DND-41 (cell line): ENCODE results near the gene NMRAL1.

Experiments
- ATAC-seq: fragments of 200-7000 bp; cut with Tn5 transposase; 3 replicates; pipeline ENCODE4 v1.9.1; 2021; ENCODE audit warnings: low read depth; ENCODE audit not compliant: insufficient read depth
- DNase-seq: peaks from one replicate; pipeline ENCODE4 v3.0.0-alpha.2; 2020
- H2AFZ ChIP-seq: 2 replicates; pipeline ENCODE4 v1.6.0; 2012; ENCODE audit warnings: low read depth, low read length
- H3K27ac ChIP-seq: 2 replicates; pipeline ENCODE4 v1.5.1; 2012; ENCODE audit warnings: low read length, inconsistent platforms
- H3K27me3 ChIP-seq: fragments of 200-600 bp; sonication (generic); 2 replicates; pipeline ENCODE4 v1.6.0; 2012; ENCODE audit warnings: low read length, mild to moderate bottlenecking, inconsistent platforms; ENCODE audit not compliant: insufficient read depth, poor library complexity
- H3K36me3 ChIP-seq: 2 replicates; pipeline ENCODE4 v1.5.1; 2012; ENCODE audit warnings: low read length, inconsistent platforms; ENCODE audit not compliant: insufficient read depth
- H3K4me1 ChIP-seq: 2 replicates; pipeline ENCODE4 v1.5.1; 2012; ENCODE audit warnings: mild to moderate bottlenecking, low read length; ENCODE audit not compliant: insufficient read depth
- H3K4me2 ChIP-seq: 2 replicates; pipeline ENCODE4 v1.6.0; 2012; ENCODE audit warnings: mild to moderate bottlenecking, moderate library complexity, low read length, inconsistent platforms; ENCODE audit not compliant: insufficient read depth
- H3K4me3 ChIP-seq, 2 experiments: fragments of 200-600 bp in 1 of 2; shearing (Covaris generic) in 1 of 2; 2 replicates each; pipeline ENCODE4 v1.5.1; 2012 to 2016; ENCODE audit warnings: inconsistent platforms in 2 of 2, low read length in 2 of 2, mild to moderate bottlenecking in 2 of 2, low read depth in 1 of 2, moderate library complexity in 1 of 2
- H3K79me2 ChIP-seq: 2 replicates; pipeline ENCODE4 v1.6.0; 2012; ENCODE audit warnings: low read length, inconsistent platforms; ENCODE audit not compliant: insufficient read depth
- H3K9ac ChIP-seq: 2 replicates; pipeline ENCODE4 v1.6.0; 2012; ENCODE audit warnings: low read depth, mild to moderate bottlenecking, inconsistent platforms, low read length, moderate library complexity
- H3K9me3 ChIP-seq: 2 replicates; pipeline ENCODE4 v1.5.1; 2012; ENCODE audit warnings: low read length, moderate library complexity, mild to moderate bottlenecking, inconsistent platforms; ENCODE audit not compliant: insufficient read depth, severe bottlenecking
- H4K20me1 ChIP-seq: 2 replicates; pipeline ENCODE4 v1.6.0; 2012; ENCODE audit warnings: low read length; ENCODE audit not compliant: insufficient read depth
- EZH2 ChIP-seq: IDR thresholded peaks from 3 replicates; pipeline ENCODE4 v1.6.1; 2012; ENCODE audit warnings: borderline replicate concordance, low read depth, mild to moderate bottlenecking, moderate library complexity, low read length, inconsistent platforms; ENCODE audit not compliant: severe bottlenecking
- TF ChIP-seq, protein P1 (sequence below): IDR thresholded peaks from 2 replicates; pipeline ENCODE4 v1.5.1; 2012; ENCODE audit warnings: borderline replicate concordance, low read length, moderate library complexity, mild to moderate bottlenecking; ENCODE audit not compliant: poor library complexity, severe bottlenecking; ENCODE audit errors: extremely low read depth

The NMRAL1 gene

DNA sequence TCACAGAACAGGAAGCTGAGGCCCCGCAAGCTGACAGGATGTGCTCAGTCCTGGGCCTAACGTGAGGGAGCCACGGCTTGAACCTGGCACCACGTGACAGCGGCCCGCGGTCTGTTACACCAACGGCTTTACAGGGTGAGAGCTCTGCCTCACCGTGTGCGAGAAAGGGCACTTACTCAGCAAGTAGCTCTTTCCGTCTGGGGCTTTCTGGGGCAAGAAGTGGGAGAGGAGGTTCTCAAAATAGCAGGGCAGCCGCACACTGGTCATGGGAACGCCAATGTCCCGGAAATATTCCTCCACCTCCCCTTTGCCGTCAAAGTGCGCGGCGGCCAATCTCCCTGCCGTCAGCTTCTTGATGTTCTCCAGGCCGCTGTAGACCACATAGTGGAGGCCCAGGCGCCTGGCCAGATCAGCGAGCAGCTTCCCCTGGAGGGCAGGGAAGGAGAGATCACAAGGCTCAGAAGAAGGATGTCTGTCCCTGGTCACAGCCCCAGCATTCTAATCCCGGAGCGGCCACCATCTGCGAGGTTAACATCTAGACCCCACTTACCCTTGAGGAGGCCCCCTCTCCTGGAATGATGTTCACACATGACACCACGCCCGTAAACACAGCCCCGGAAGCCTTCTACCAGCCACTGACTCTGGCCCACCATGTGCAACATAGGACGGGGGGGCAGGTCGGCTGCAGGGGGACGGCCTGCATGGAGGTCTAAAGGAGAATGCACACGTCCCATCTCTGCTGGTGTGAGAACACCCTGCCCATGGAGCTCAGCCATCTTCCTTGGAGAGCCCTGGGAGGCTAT lies 8.2 kb downstream of the NMRAL1 start:
- Histone ChIP-seq H3K9ac (no peak overlapping the region), H3K27ac (no peak overlapping the region), H4K20me1 (peaks cover 6% of the 10 kb centered on the region; the same call in 1 of the 2 replicates), H3K4me1 (no peaks in the 10 kb centered on the region), H3K9me3 (no peaks in the 10 kb centered on the region), H3K4me3 (no peak overlapping the region), H3K36me3 (peaks cover 69% of the 10 kb centered on the region), H3K79me2 (no peaks in the 10 kb centered on the region), H3K4me2 (no peak overlapping the region), H3K27me3 (no peaks in the 10 kb centered on the region), H2AFZ (no peak overlapping the region)
- no peak for DNase-seq
- ATAC-seq = 0 out of 3 replicates have a peak, but pooled peaks have one; percentile 18
- TF ChIP-seq, protein P1, sequence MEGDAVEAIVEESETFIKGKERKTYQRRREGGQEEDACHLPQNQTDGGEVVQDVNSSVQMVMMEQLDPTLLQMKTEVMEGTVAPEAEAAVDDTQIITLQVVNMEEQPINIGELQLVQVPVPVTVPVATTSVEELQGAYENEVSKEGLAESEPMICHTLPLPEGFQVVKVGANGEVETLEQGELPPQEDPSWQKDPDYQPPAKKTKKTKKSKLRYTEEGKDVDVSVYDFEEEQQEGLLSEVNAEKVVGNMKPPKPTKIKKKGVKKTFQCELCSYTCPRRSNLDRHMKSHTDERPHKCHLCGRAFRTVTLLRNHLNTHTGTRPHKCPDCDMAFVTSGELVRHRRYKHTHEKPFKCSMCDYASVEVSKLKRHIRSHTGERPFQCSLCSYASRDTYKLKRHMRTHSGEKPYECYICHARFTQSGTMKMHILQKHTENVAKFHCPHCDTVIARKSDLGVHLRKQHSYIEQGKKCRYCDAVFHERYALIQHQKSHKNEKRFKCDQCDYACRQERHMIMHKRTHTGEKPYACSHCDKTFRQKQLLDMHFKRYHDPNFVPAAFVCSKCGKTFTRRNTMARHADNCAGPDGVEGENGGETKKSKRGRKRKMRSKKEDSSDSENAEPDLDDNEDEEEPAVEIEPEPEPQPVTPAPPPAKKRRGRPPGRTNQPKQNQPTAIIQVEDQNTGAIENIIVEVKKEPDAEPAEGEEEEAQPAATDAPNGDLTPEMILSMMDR = no peak
- TF ChIP-seq EZH2 = no peak

DNA sequence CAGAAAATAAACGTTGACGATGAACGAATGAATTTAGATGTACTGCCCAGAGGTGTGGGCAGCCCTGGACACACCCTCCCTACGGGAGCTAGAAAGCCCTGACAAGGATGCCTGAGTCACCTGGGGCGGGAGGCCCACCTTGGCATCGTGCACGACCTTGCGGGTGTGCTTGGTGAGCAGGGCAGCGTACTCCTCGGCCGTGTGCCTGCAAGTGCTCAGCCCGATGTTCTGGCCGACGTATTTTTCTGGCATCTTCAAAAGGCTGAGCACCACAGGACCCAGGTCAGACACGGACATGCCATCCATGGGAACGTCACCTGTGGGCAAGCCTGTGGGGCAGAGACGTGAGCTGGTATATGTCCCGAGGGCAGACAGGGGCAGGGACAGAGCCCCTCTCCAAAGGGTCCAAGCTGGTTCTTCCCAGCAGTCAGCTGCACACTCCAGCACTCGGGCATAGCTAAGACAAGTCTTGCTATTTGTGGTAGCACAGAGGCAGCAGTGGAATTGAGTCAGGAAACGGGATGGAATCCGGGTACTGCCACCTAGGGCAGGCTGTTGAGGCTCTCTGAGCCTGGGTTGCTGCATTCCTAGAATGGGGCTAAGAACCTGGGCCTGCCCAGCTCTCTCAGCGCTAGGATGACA lies 10.8 kb downstream of the NMRAL1 start:
- Histone ChIP-seq H3K4me2 (no peak overlapping the region), H3K36me3 (peaks cover 69% of the 10 kb centered on the region), H3K79me2 (no peaks in the 10 kb centered on the region), H3K9ac (no peak overlapping the region), H3K4me3 (no peak overlapping the region), H3K4me1 (no peaks in the 10 kb centered on the region), H4K20me1 (peaks cover 6% of the 10 kb centered on the region), H3K27me3 (no peaks in the 10 kb centered on the region), H3K9me3 (no peaks in the 10 kb centered on the region), H2AFZ (no peak overlapping the region), H3K27ac (no peak overlapping the region)
- DNase-seq (no peak), ATAC-seq (no peak)
- TF ChIP-seq EZH2 = no peak
- TF ChIP-seq, protein P1 = no peak

DNA sequence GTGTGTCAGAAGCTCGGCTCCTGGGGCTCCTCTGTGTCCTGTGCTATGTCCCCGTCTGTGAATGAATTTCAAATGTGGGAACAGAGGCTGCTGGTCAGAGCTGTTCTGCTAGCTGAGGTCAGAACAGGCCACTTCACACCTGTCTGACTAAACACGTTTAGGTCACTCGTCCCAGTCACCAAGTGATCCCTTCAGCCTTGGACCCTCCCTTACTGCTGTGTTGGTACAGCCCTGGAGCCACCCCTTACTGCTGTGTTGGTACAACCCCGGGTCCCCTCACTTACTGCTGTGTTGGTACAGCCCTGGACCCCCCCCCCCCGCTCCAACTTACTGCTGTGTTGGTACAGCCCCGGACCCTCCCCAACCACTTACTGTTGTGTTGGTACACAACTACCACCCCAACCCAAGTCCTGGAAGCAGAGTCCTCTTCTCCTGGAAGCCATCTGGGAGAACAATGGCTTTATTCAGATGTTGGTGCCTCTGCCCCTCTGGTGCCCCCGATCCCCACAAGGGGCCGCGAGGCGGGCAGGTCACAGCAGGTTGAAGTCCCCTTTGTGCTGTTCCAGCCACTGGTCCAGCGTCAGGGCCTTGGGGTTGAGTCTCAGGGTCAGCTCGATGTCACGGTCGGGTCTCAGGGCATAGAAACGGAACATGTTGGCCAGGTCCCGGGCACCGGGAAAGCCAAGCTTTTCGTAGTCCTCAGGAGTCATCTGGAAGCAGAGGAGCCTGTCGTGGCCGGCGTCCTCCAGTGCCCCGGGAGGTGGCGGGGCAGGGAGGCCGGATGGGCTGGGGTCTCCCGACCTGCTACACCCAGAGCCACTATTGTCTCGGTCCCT lies 13.0 kb downstream of the NMRAL1 start:
- no peak for TF ChIP-seq EZH2
- TF ChIP-seq, protein P1 = no peak
- ATAC-seq (peak; percentile 50), DNase-seq (no peak)
- peaks cover 10% of the 10 kb centered on the region for H4K20me1 ChIP-seq
- no peak overlapping the region for H3K27ac ChIP-seq
- H3K36me3 ChIP-seq = peaks cover 68% of the 10 kb centered on the region
- no peak overlapping the region for H3K4me3 ChIP-seq
- H3K4me1 ChIP-seq = no peaks in the 10 kb centered on the region
- H3K9me3 ChIP-seq = no peaks in the 10 kb centered on the region
- H3K4me2 ChIP-seq = no peak overlapping the region
- H2AFZ ChIP-seq = no peak overlapping the region
- H3K79me2 ChIP-seq = no peaks in the 10 kb centered on the region
- no peak overlapping the region for H3K9ac ChIP-seq
- no peaks in the 10 kb centered on the region for H3K27me3 ChIP-seq
